Body of pancreas (tissue), 4 donors: ENCODE measurements around the gene B3GAT1. TPM values are rescaled to one million over a fixed set of nuclear protein-coding genes. Genes with fewer than 3 reads are reported as not detected.

Source experiments
- ATAC-seq: fragments of 150-250 bp; one replicate; pipeline ENCODE4 v1.9.1; 2016
- DNase-seq, 4 donors: peaks; one replicate each; pipeline ENCODE4 v3.0.0-alpha.2; 2019
- H3K27ac ChIP-seq, 4 donors: fragments of 200-600 bp; sonication (generic); 1 replicate in 3 of 4; 2 replicates in 1 of 4; pipeline versions ENCODE4 v1.5.1 to v1.6.1; 2016 to 2019; ENCODE audit warnings: mild to moderate bottlenecking in 1 of 4, mixed read lengths in 1 of 4, moderate library complexity in 1 of 4
- H3K27me3 ChIP-seq, 2 donors: fragments of 200-600 bp; sonication (generic); one replicate each; pipeline ENCODE4 v1.6.0; 2016; ENCODE audit warnings: mild to moderate bottlenecking in 1 of 2
- H3K36me3 ChIP-seq, 2 donors: fragments of 200-600 bp; sonication (generic); replicated peaks in 1 of 2; 2 replicates each; pipeline ENCODE4 v1.5.1; 2016; ENCODE audit warnings: low read depth in 2 of 2; ENCODE audit not compliant: insufficient read depth in 1 of 2
- H3K4me1 ChIP-seq: fragments of 200-600 bp; sonication (generic); one replicate; pipeline ENCODE4 v1.6.0; 2016
- H3K4me3 ChIP-seq, 2 donors: fragments of 200-600 bp; sonication (generic); 1 replicate in 1 of 2; 2 replicates in 1 of 2; pipeline ENCODE4 v1.5.1; 2016 to 2019
- H3K9me3 ChIP-seq, 3 donors: fragments of 200-600 bp; sonication (generic); 1 replicate in 2 of 3; 2 replicates in 1 of 3; pipeline ENCODE4 v1.5.1; 2016
- POLR2A ChIP-seq, 3 donors: fragments of 450-650 bp; IDR thresholded peaks; one replicate each; pipeline ENCODE4 v1.6.1; 2016; ENCODE audit warnings: antibody characterized with exemption in 3 of 3, mild to moderate bottlenecking in 2 of 3
- WGBS, 2 donors: methylation state at CpG; one replicate each; pipeline ENCODE4 v1.1.5; 2017; 5-methylcytosine and 5-hydroxymethylcytosine counted together
- intact Hi-C: fragments of 100-400 bp; cut with DNase I; formaldehyde crosslinking; loops from one replicate; pipeline ENCODE4 v1.15.1; 2023
- total RNA-seq, 2 donors: library from RNA; depleted of rRNA; stranded (reverse); fragments of >200 nt; gene quantifications; one replicate each; pipeline ENCODE4 v1.1.0, GENCODE V29; 2016
- TF ChIP-seq, protein P1 (sequence below), 7 experiments: fragments of 450-650 bp in 4 of 7; fragments of 200-600 bp in 3 of 7; sonication (generic) in 3 of 7; IDR thresholded peaks; one replicate each; pipeline ENCODE4 v1.5.1; 2016 to 2019; ENCODE audit warnings: antibody characterized with exemption in 7 of 7

The B3GAT1 gene
- total RNA-seq, 2 donors from 2014 or later, result under 0.01 TPM; not detected in 1

DNA sequence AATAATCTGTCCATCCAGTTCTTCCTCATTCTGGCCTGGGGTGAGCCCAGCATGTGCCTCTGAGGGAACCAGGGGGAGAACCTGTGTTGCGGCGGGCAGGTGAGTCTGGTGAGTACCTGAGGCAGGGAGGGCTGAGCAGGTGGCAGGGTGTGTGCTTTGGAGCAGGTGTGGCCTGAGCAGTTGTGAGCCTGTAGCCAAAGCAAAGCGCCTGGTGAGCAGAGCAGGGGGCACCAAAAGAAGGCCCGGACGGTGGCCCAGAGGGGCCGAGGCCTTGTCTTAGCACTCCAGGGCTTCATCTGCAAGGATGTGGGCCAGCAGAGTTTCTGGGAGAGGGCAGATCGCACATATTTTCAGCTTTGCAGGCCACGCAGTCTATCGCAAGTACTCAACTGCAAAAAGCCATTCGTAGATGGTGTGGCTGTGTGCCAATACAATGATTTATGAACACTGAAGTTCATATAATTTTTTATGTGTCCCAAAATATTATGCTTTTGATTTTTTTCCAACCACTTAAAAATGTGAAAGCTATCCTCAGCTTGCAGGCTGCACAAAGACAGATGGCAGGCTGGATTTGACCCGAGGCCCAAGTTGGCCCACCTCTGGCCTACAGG lies 71.6 kb downstream of the B3GAT1 start:
- Histone ChIP-seq H3K27ac (no peak overlapping the region), H3K9me3 (no peaks in the 10 kb centered on the region), H3K36me3 (no peaks in the 10 kb centered on the region), H3K4me3 (no peak overlapping the region), H3K27me3 (no peaks in the 10 kb centered on the region), H3K4me1 (no peaks in the 10 kb centered on the region)
- 87 to 89% methylated on average over 7 to 11 of the region's 11 CpGs for WGBS, 2 donors
- no peak for ATAC-seq
- intact Hi-C loops, result no loop called here
- TF ChIP-seq, protein P1, sequence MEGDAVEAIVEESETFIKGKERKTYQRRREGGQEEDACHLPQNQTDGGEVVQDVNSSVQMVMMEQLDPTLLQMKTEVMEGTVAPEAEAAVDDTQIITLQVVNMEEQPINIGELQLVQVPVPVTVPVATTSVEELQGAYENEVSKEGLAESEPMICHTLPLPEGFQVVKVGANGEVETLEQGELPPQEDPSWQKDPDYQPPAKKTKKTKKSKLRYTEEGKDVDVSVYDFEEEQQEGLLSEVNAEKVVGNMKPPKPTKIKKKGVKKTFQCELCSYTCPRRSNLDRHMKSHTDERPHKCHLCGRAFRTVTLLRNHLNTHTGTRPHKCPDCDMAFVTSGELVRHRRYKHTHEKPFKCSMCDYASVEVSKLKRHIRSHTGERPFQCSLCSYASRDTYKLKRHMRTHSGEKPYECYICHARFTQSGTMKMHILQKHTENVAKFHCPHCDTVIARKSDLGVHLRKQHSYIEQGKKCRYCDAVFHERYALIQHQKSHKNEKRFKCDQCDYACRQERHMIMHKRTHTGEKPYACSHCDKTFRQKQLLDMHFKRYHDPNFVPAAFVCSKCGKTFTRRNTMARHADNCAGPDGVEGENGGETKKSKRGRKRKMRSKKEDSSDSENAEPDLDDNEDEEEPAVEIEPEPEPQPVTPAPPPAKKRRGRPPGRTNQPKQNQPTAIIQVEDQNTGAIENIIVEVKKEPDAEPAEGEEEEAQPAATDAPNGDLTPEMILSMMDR (IDR thresholded peaks at IDR 0.05), result no peak
- TF ChIP-seq POLR2A (IDR thresholded peaks at IDR 0.05), result no peak
- DNase-seq, result no peak

GRCh38 chr11:134339756-134340155 lies 72.3 kb downstream of the B3GAT1 start:
- TF ChIP-seq, protein P1 (IDR thresholded peaks at IDR 0.05), result no peak
- TF ChIP-seq POLR2A (IDR thresholded peaks at IDR 0.05), result no peak
- H3K4me3 ChIP-seq, result no peak overlapping the region
- 76 to 79% methylated on average over 4 of the region's 4 CpGs for WGBS, 2 donors
- DNase-seq (no peak), ATAC-seq (no peak)
- no peaks in the 10 kb centered on the region for H3K27me3 ChIP-seq
- intact Hi-C loops, result no loop called here
- no peaks in the 10 kb centered on the region for H3K4me1 ChIP-seq
- H3K9me3 ChIP-seq, result no peaks in the 10 kb centered on the region
- no peaks in the 10 kb centered on the region for H3K36me3 ChIP-seq
- no peak overlapping the region for H3K27ac ChIP-seq

DNA sequence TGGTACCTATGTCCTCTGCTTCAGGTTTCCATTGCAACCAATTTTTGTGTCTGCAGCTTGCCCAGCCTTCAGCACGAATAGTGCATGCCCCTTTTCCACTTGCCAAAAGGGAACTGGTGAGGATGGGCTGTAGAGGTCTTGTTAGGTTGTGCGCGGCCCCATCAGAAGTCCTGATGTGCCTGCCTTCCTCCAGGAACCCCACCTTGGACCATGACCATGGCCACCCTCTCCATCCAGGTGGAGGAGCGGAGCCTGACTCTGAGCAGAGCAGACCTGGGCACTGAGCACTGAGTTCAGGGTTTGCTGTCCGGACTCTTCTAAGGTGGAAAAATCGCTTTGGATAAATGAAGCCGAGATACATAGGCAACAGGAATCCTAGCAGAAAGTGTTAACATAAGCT lies 73.4 kb downstream of the B3GAT1 start:
- H3K4me3 ChIP-seq, result no peak overlapping the region
- ATAC-seq (no peak), DNase-seq (no peak)
- H3K27me3 ChIP-seq, result no peaks in the 10 kb centered on the region
- TF ChIP-seq, protein P1 (IDR thresholded peaks at IDR 0.05), result no peak
- H3K9me3 ChIP-seq, result no peaks in the 10 kb centered on the region
- no peaks in the 10 kb centered on the region for H3K4me1 ChIP-seq
- 88 to 90% methylated on average over 7 of the region's 7 CpGs for WGBS, 2 donors
- no peaks in the 10 kb centered on the region for H3K36me3 ChIP-seq
- intact Hi-C loops, result no loop called here
- H3K27ac ChIP-seq, result no peak overlapping the region

- H3K4me1 ChIP-seq, result no peaks in the 10 kb centered on the region
- TF ChIP-seq, protein P1 (IDR thresholded peaks at IDR 0.05), result no peak
- no peak for TF ChIP-seq POLR2A (IDR thresholded peaks at IDR 0.05)
- no peak overlapping the region for H3K27ac ChIP-seq
- no peaks in the 10 kb centered on the region for H3K9me3 ChIP-seq
- ATAC-seq (no peak), DNase-seq (no peak)
- no peaks in the 10 kb centered on the region for H3K36me3 ChIP-seq
- no peaks in the 10 kb centered on the region for H3K27me3 ChIP-seq
- intact Hi-C loops, result no loop called here
- H3K4me3 ChIP-seq, result no peak overlapping the region
- 94 to 97% methylated on average over 11 to 15 of the region's 15 CpGs for WGBS, 2 donors
Observed at GRCh38 chr11:134338068-134338467, 74.0 kb downstream of the B3GAT1 start.

- H3K36me3 ChIP-seq, result no peaks in the 10 kb centered on the region
- WGBS, 2 donors, result 81 to 98% methylated on average over 2 to 4 of the region's 4 CpGs
- intact Hi-C loops, result no loop called here
- H3K4me1 ChIP-seq, result peaks cover 8% of the 10 kb centered on the region
- no peak overlapping the region for H3K4me3 ChIP-seq
- H3K9me3 ChIP-seq, result no peaks in the 10 kb centered on the region
- DNase-seq (no peak), ATAC-seq (no peak)
- H3K27ac ChIP-seq, result no peak overlapping the region
- TF ChIP-seq, protein P1 (IDR thresholded peaks at IDR 0.05), result no peak
- TF ChIP-seq POLR2A (IDR thresholded peaks at IDR 0.05), result no peak
- no peaks in the 10 kb centered on the region for H3K27me3 ChIP-seq
Observed at GRCh38 chr11:134337051-134337450, 75.0 kb downstream of the B3GAT1 start.
